A549 (cell line): Measurements from ENCODE around the gene GNAI2. TPM values are rescaled to one million over a fixed set of nuclear protein-coding genes. Genes with fewer than 3 reads are reported as not detected.

Source experiments
- ATAC-seq, 2 experiments: fragments of 200-7000 bp in 1 of 2; fragments of >200 bp in 1 of 2; cut with Nextera tagmentation in 1 of 2; cut with Tn5 transposase in 1 of 2; 3 replicates each; pipeline versions ENCODE4 v1.8.0 to v1.9.1; 2018 to 2020; ENCODE audit warnings: mild to moderate bottlenecking in 1 of 2, moderate library complexity in 1 of 2
- CTCF ChIA-PET: fragments of 300-600 bp; sonication (Branson Sonifier 250); formaldehyde crosslinking; extraction: SDS; loops from one replicate; lab custom pipeline; 2021; ENCODE audit warnings: antibody characterized with exemption, inconsistent platforms; lab: Yijun Ruan, JAX
- POLR2A ChIA-PET: fragments of 350-600 bp; formaldehyde crosslinking; extraction: SDS; loops from one replicate; lab custom pipeline; 2021; ENCODE audit warnings: antibody characterized with exemption, inconsistent platforms; lab: Yijun Ruan, JAX
- DNase-seq, 2 experiments: peaks; one replicate each; pipeline versions ENCODE4 v3.0.0 to v3.0.0-alpha.2; 2011 to 2016; ENCODE audit warnings: low read depth in 1 of 2, low spot score in 1 of 2
- FAIRE-seq: peaks from 2 replicates; lab custom pipeline; 2011; peaks lifted over from hg19 to GRCh38; lab: Jason Lieb, UNC
- H3K27ac ChIP-seq, 2 experiments: fragments of >200 bp; sonication (Bioruptor Twin); formaldehyde crosslinking; 3 replicates each; pipeline ENCODE4 v1.5.1; 2016 to 2017
- H3K4me1 ChIP-seq: fragments of >200 bp; sonication (Bioruptor Twin); formaldehyde crosslinking; 3 replicates; pipeline ENCODE4 v1.6.1; 2016
- H3K4me2 ChIP-seq: fragments of >200 bp; sonication (Bioruptor Twin); formaldehyde crosslinking; 3 replicates; pipeline ENCODE4 v1.6.1; 2016
- H3K4me3 ChIP-seq: fragments of >200 bp; sonication (Bioruptor Twin); formaldehyde crosslinking; 3 replicates; pipeline ENCODE4 v1.5.1; 2016
- H3K9me3 ChIP-seq: fragments of >200 bp; sonication (Bioruptor Twin); formaldehyde crosslinking; 3 replicates; pipeline ENCODE4 v1.6.1; 2016
- BCL3 ChIP-seq: fragments of >200 bp; sonication (Bioruptor Twin); formaldehyde crosslinking; IDR thresholded peaks from 3 replicates; pipeline ENCODE4 v1.6.1; 2016
- CBX2 ChIP-seq: fragments of 200-600 bp; sonication (generic); IDR thresholded peaks from 2 replicates; pipeline ENCODE4 v1.6.1; 2016; ENCODE audit warnings: low read depth, mild to moderate bottlenecking, borderline replicate concordance
- CHD2 ChIP-seq: fragments of 150-350 bp; IDR thresholded peaks from 2 replicates; pipeline ENCODE4 v1.6.1; 2014; ENCODE audit warnings: low read length; ENCODE audit not compliant: partially characterized antibody
- FOSL2 ChIP-seq, 2 experiments: fragments of 450-650 bp in 1 of 2; fragments of >200 bp in 1 of 2; sonication (Bioruptor Twin) in 1 of 2; formaldehyde crosslinking; IDR thresholded peaks; 2 replicates each; pipeline versions ENCODE4 v1.5.0 to v1.6.1; 2016 to 2020; ENCODE audit warnings: mild to moderate bottlenecking in 1 of 2, moderate library complexity in 1 of 2
- GATA3 ChIP-seq: IDR thresholded peaks from 2 replicates; pipeline ENCODE4 v1.6.1; 2012; ENCODE audit warnings: borderline replicate concordance
- HDAC2 ChIP-seq: fragments of 200-600 bp; sonication (generic); IDR thresholded peaks from 2 replicates; pipeline ENCODE4 v1.6.1; 2016
- HOXA7 ChIP-seq: fragments of 250-450 bp; sonication (Bioruptor Pico); IDR thresholded peaks from 2 replicates; pipeline ENCODE4 v1.5.0; 2020; ENCODE audit warnings: mild to moderate bottlenecking, moderate library complexity
- HOXB5 ChIP-seq: fragments of 250-450 bp; sonication (Bioruptor Pico); IDR thresholded peaks from 2 replicates; pipeline ENCODE4 v1.5.0; 2020; ENCODE audit warnings: mild to moderate bottlenecking, moderate library complexity
- KDM1A ChIP-seq: fragments of 200-600 bp; sonication (generic); IDR thresholded peaks from 2 replicates; pipeline ENCODE4 v1.6.1; 2016; ENCODE audit warnings: low read depth, mild to moderate bottlenecking
- MAX ChIP-seq: IDR thresholded peaks from 2 replicates; pipeline ENCODE4 v1.6.1; 2012
- MYC ChIP-seq: IDR thresholded peaks from 2 replicates; pipeline ENCODE4 v1.6.1; 2012; ENCODE audit warnings: mild to moderate bottlenecking, inconsistent platforms, low read length, improper control_type of control experiment, borderline replicate concordance
- PBX3 ChIP-seq: IDR thresholded peaks from 2 replicates; pipeline ENCODE4 v1.6.1; 2012
- RARB ChIP-seq: fragments of 250-450 bp; sonication (Bioruptor Pico); IDR thresholded peaks from 2 replicates; pipeline ENCODE4 v1.8.0; 2021; ENCODE audit warnings: mild to moderate bottlenecking, moderate library complexity
- RCOR1 ChIP-seq: fragments of 150-350 bp; IDR thresholded peaks from 2 replicates; pipeline ENCODE4 v1.6.1; 2014; ENCODE audit warnings: antibody characterized with exemption, low read length, low read depth
- RNF2 ChIP-seq: fragments of 200-600 bp; sonication (generic); IDR thresholded peaks from 2 replicates; pipeline ENCODE4 v1.6.1; 2016; ENCODE audit warnings: low read depth, mild to moderate bottlenecking, antibody characterized with exemption, moderate library complexity, borderline replicate concordance
- ZC3H11A ChIP-seq: fragments of 450-650 bp; IDR thresholded peaks from 2 replicates; pipeline ENCODE4 v1.6.1; 2014; ENCODE audit warnings: antibody characterized with exemption, mild to moderate bottlenecking
- ZFP36 ChIP-seq: fragments of 450-650 bp; IDR thresholded peaks from 2 replicates; pipeline ENCODE4 v1.6.1; 2014; ENCODE audit warnings: borderline replicate concordance; ENCODE audit not compliant: partially characterized antibody
- ZNF302 ChIP-seq: fragments of 250-450 bp; sonication (Bioruptor Pico); IDR thresholded peaks from 2 replicates; pipeline ENCODE4 v1.9.0; 2021; ENCODE audit warnings: inconsistent platforms, mild to moderate bottlenecking, moderate library complexity
- WGBS: methylation state at CpG from one replicate; pipeline ENCODE4 v1.1.6; 2017; ENCODE audit errors: missing lambda C conversion rate; 5-methylcytosine and 5-hydroxymethylcytosine counted together
- polyA plus RNA-seq, 4 experiments: library from polyadenylated mRNA; depleted of rRNA in 3 of 4; stranded (reverse); fragments of >200 nt; fragmentation: RNase III in 1 of 4; extraction: RNeasy Plus Mini Kit Qiagen cat#74134 plus additional on column Dnase treatment in 1 of 4; gene quantifications; 2 replicates in 3 of 4; 3 replicates in 1 of 4; pipeline ENCODE4 v1.2.3, GENCODE V29; 2011 to 2017

Gene GNAI2
- polyA plus RNA-seq, 2 of the 4 experiments (the other 2 are of a cell fraction): 47.4 to 67.8 TPM

GRCh38 chr3:50268276-50268675 lies 32.3 kb downstream of the GNAI2 start:
- H3K4me1 ChIP-seq: peaks cover 84% of the 10 kb centered on the region
- H3K4me2 ChIP-seq: peak overlapping the region; percentile 98
- no peak for DNase-seq
- FAIRE-seq: no peak
- no peak for ATAC-seq
- H3K27ac ChIP-seq: peak overlapping the region; percentile 79 to 94; a peak in 5 of 6 replicates
- ChIA-PET POLR2A (interaction anchor here (2.1 kb wide), 1 partner anchor 22 kb away, joined by 4 read pairs; no protein-coding TSS in a partner anchor), CTCF (interaction anchor here (1.5 to 7.4 kb wide), 6 partner anchors 12 to 76 kb away, joined by 6 to 60 read pairs (median 10); no protein-coding TSS in a partner anchor)
- no peaks in the 10 kb centered on the region for H3K9me3 ChIP-seq
- TF ChIP-seq CHD2: no peak
- WGBS: 42% methylated on average over 3 of the region's 3 CpGs
- H3K4me3 ChIP-seq: no peak overlapping the region

- ATAC-seq: peak; percentile 42 to 57; a peak in 5 of 6 replicates
- no peak for FAIRE-seq
- H3K4me2 ChIP-seq: peak within 1 kb of the TSS; percentile 98
- CTCF ChIA-PET: interaction anchor here (0.9 to 7.4 kb wide), 7 partner anchors 9 to 76 kb away, joined by 4 to 60 read pairs (median 9); no protein-coding TSS in a partner anchor
- H3K4me3 ChIP-seq: peak within 1 kb of the TSS; percentile 42
- H3K4me1 ChIP-seq: peaks cover 81% of the 10 kb centered on the region
- 65% methylated on average over 2 of the region's 21 CpGs for WGBS
- POLR2A ChIA-PET: interaction anchor here (0.7 to 2.5 kb wide), 3 partner anchors 9 to 33 kb away, joined by 4 to 10 read pairs (median 4); partner anchors contain the start of gene GNAI2
- peak; percentile 48 to 73 for DNase-seq
- peak within 1 kb of the TSS; percentile 79 to 94 for H3K27ac ChIP-seq
- no peaks in the 10 kb centered on the region for H3K9me3 ChIP-seq
- TF ChIP-seq RCOR1 (no peak), GATA3 (peak; percentile 35; the same call in 1 of the 2 replicates), MAX (no peak), ZFP36 (no peak), ZC3H11A (no peak), HOXA7 (no peak)
Observed at GRCh38 chr3:50268703-50269451, 32.9 kb downstream of the GNAI2 start, which contains the start of gene SEMA3B. Gene SEMA3B, plus strand, starts transcription at chr3:50269147. Its CDS starts 94 bp downstream, at chr3:50269241.

GRCh38 chr3:50269460-50269859 lies 33.5 kb downstream of the GNAI2 start:
- DNase-seq: no peak
- no peak for ATAC-seq
- no peak for FAIRE-seq
- Histone ChIP-seq H3K4me1 (peaks cover 75% of the 10 kb centered on the region), H3K4me3 (peak overlapping the region; percentile 42), H3K4me2 (peak overlapping the region; percentile 98), H3K27ac (peak overlapping the region; percentile 79 to 94), H3K9me3 (no peaks in the 10 kb centered on the region)
- CTCF ChIA-PET: interaction anchor here (0.9 to 7.4 kb wide), 6 partner anchors 9 to 149 kb away, joined by 3 to 60 read pairs (median 7); no protein-coding TSS in a partner anchor
- TF ChIP-seq ZNF302 (CRISPR knock-in tag) (no peak), PBX3 (no peak), FOSL2 (IDR thresholded peaks at IDR 0.05) (no peak), FOSL2 (CRISPR knock-in tag; IDR thresholded peaks at IDR 0.05) (no peak), RNF2 (no peak), RARB (CRISPR knock-in tag) (no peak), CBX2 (no peak), BCL3 (no peak), MYC (no peak), KDM1A (no peak), HDAC2 (no peak), HOXB5 (CRISPR knock-in tag) (no peak)
- 90% methylated on average over 2 of the region's 4 CpGs for WGBS
- POLR2A ChIA-PET: interaction anchor here (2.1 to 2.5 kb wide), 2 partner anchors 10 to 23 kb away, joined by 4 to 10 read pairs; no protein-coding TSS in a partner anchor
